Measurements from ENCODE around the gene TTC12.

TTC12 gene

GRCh38 chr11:113376156-113376555 is 61.8 kb downstream of the TTC12 start:
- no peak for DNase-seq (ENCODE audit: low read depth in 2 of 2)

- no peak for DNase-seq (ENCODE audit: low read depth in 2 of 2)
These were observed 63.5 kb downstream of the TTC12 start for GRCh38 chr11:113377681-113378412.

- no peak for DNase-seq (ENCODE audit: low read depth in 2 of 2)
These were observed 64.3 kb downstream of the TTC12 start for GRCh38 chr11:113378692-113379091.

- DNase-seq (ENCODE audit: low read depth in 2 of 2): no peak
These were observed 67.7 kb downstream of the TTC12 start for GRCh38 chr11:113382121-113382520.

- no peak for DNase-seq (ENCODE audit: low read depth in 2 of 2)
These were observed 70.2 kb downstream of the TTC12 start for GRCh38 chr11:113384551-113384950.

GRCh38 chr11:113385749-113386148 is 71.4 kb downstream of the TTC12 start:
- no peak for DNase-seq (ENCODE audit: low read depth in 2 of 2)

GRCh38 chr11:113386866-113387265 is 72.5 kb downstream of the TTC12 start:
- DNase-seq (ENCODE audit: low read depth in 2 of 2): no peak

GRCh38 chr11:113387605-113388211 is 73.3 kb downstream of the TTC12 start, which contains the start of gene ANKK1:
Gene ANKK1 (plus strand): TSS chr11:113387779. CDS start chr11:113387885, 106 bp downstream.
- DNase-seq (ENCODE audit: low read depth in 2 of 2): no peak

GRCh38 chr11:113389272-113389671 is 74.9 kb downstream of the TTC12 start:
- DNase-seq (ENCODE audit: low read depth in 2 of 2): no peak

GRCh38 chr11:113392236-113392921 is 78.0 kb downstream of the TTC12 start:
- DNase-seq (ENCODE audit: low read depth in 2 of 2): no peak

- DNase-seq (ENCODE audit: low read depth in 2 of 2): no peak
These were observed 79.2 kb downstream of the TTC12 start for GRCh38 chr11:113393501-113393985.

- DNase-seq (ENCODE audit: low read depth in 2 of 2): no peak
These were observed 80.5 kb downstream of the TTC12 start for GRCh38 chr11:113394919-113395318.

GRCh38 chr11:113395782-113396336 is 81.5 kb downstream of the TTC12 start:
- DNase-seq (ENCODE audit: low read depth in 2 of 2): no peak

- DNase-seq (ENCODE audit: low read depth in 2 of 2): no peak
These were observed 82.3 kb downstream of the TTC12 start for GRCh38 chr11:113396690-113397089.

- no peak for DNase-seq (ENCODE audit: low read depth in 2 of 2)
These were observed 82.8 kb downstream of the TTC12 start for GRCh38 chr11:113397212-113397611.

- no peak for DNase-seq (ENCODE audit: low read depth in 2 of 2)
These were observed 83.4 kb downstream of the TTC12 start for GRCh38 chr11:113397821-113398220.

GRCh38 chr11:113398669-113399430 is 84.5 kb downstream of the TTC12 start:
- DNase-seq (ENCODE audit: low read depth in 2 of 2): no peak

- no peak for DNase-seq (ENCODE audit: low read depth in 2 of 2)
These were observed 86.3 kb downstream of the TTC12 start for GRCh38 chr11:113400631-113401230.

- DNase-seq (ENCODE audit: low read depth in 2 of 2): no peak
These were observed 87.3 kb downstream of the TTC12 start for GRCh38 chr11:113401718-113402117.

GRCh38 chr11:113404859-113405430 is 90.6 kb downstream of the TTC12 start:
- no peak for DNase-seq (ENCODE audit: low read depth in 2 of 2)

All from stimulated activated CD8-positive, alpha-beta memory T cell treated with anti-CD3 and anti-CD28 coated beads, Interleukin-2, amount 100 ng/mL, for 1 hour (primary cell).